ENCODE measurements around the gene CYP2B6.
"Not testable (repeated sequence)": the region's sequence is repeated elsewhere in the genome, so short reads cannot be mapped to it uniquely, and the experiment has no call there.

Gene CYP2B6

GRCh38 chr19:40981591-40981990, 9.5 kb upstream of the CYP2B6 start:
- no peak for FAIRE-seq

- FAIRE-seq: no peak
Measured at GRCh38 chr19:40982594-40983101, 8.4 kb upstream of the CYP2B6 start.

- no peak for FAIRE-seq
Measured at GRCh38 chr19:40989453-40989852, 1.6 kb upstream of the CYP2B6 start.

GRCh38 chr19:40995355-40995754, 4.3 kb downstream of the CYP2B6 start:
- no peak for FAIRE-seq

- not testable (repeated sequence) for FAIRE-seq
Measured at GRCh38 chr19:40999018-40999417, 7.9 kb downstream of the CYP2B6 start.

- no peak for FAIRE-seq
Measured at GRCh38 chr19:41000310-41000737, 9.2 kb downstream of the CYP2B6 start.

GRCh38 chr19:41001243-41001971, 10.3 kb downstream of the CYP2B6 start:
- FAIRE-seq: no peak

DNA sequence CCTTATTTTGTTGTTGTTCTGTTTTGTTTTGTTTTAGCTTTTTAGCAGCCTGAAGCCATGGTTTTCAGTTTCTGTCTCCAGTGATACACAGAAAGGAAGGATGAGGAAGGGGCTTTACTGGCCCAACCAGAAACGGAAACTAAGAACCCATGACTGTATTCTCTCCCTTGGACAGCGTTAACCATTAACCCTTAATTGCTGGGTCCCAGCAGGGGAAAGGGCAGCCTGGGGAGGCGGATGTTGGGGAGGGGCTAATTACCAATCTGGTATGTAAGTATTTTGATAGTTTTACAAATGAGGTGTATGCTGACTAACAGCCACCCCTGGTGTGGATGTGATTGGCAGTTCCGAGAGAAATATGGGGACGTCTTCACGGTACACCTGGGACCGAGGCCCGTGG, 12.6 kb downstream of the CYP2B6 start:
- not testable (repeated sequence) for FAIRE-seq

GRCh38 chr19:41009700-41010235, 18.7 kb downstream of the CYP2B6 start:
- no peak for FAIRE-seq

- no peak for FAIRE-seq
Measured at GRCh38 chr19:41013359-41013758, 22.3 kb downstream of the CYP2B6 start.

- FAIRE-seq: no peak
Measured at GRCh38 chr19:41014643-41015042, 23.6 kb downstream of the CYP2B6 start.

GRCh38 chr19:41016488-41017071, 25.5 kb downstream of the CYP2B6 start:
- no peak for FAIRE-seq

DNA sequence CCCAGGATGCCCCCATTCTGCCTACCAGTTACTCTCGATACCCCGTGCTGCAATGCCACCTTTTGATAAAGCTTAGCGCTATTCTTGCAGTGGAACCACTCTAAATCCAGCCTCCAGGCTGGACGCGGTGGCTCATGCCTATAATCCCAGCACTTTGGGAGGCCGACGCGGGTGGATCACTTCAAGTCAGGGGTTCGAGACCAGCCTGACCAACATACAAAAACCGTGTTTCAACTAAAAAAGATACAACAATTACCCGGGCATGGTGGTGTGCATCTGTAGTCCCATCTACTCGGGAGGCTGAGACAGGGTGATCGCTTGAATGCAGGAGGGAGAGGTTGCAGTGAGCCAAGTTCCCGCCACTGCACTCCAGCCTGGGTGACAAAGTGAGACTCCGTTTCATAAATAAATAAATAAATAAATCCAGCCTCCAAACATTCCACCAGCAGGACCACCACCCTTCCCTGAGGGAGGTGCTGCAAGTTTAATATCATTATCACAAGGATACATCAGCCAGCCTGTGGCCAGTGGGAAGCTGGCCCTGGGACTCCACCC, 27.7 kb downstream of the CYP2B6 start:
- FAIRE-seq: no peak

- no peak for FAIRE-seq
Measured at GRCh38 chr19:41019346-41019745, 28.3 kb downstream of the CYP2B6 start.

DNA sequence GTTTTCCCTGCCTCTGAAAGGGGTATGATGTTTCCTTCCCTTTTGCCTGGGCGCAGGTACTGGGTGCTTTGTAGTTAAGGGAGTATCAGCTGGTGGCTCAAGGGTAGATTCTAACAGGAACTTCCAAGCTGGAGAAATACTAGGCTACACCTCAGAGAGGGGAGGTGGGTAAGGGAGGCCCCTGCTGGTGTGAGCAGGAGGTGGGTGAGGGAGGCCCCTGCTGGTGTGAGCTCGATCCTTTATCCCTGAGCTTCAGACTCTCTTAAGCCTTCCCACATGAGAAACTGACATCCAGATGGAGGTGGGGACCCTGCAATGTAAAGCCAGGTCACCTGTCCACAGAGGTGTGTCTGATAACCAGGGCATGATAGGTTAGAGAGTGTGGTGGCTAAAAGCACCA, 32.1 kb downstream of the CYP2B6 start:
- FAIRE-seq: no peak

- no peak for FAIRE-seq
Measured at GRCh38 chr19:41025411-41025810, 34.3 kb downstream of the CYP2B6 start.

GRCh38 chr19:41025871-41026270, 34.8 kb downstream of the CYP2B6 start:
- FAIRE-seq: no peak

DNA sequence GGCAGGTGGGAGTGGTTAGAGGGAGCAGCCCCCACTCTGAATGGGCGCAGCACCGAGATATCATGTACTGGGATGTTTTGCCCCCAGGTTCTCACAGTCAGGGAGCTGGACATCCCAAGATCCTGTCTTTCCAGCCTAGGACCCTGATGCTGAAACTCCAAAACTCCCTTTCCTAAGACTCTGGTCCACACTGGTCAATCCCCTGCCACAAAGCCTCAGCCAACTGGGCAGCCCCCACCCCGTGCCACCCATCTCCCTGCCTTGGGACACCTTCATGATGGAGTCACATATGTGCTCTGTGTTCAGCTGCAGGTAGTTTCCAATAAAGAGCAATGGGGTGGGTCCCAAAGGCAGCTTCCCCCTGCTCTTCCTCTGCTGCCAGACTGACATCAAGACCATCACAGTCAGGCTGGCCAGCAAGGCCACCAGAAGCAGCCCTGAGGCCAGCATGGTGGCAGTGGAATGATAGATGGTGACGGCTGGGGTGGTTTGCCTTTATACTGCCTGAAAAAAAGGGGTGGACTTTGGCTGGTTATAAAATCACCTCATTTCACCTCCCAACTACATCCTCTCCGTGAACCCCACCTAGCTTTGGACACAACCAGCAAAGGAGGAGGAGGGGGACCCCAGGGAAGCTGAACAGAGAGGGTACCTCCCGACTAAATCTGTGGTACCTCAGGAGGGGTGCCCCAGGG, 36.3 kb downstream of the CYP2B6 start:
- FAIRE-seq: no peak

GRCh38 chr19:41029524-41030432, 38.7 kb downstream of the CYP2B6 start:
- FAIRE-seq: no peak

DNA sequence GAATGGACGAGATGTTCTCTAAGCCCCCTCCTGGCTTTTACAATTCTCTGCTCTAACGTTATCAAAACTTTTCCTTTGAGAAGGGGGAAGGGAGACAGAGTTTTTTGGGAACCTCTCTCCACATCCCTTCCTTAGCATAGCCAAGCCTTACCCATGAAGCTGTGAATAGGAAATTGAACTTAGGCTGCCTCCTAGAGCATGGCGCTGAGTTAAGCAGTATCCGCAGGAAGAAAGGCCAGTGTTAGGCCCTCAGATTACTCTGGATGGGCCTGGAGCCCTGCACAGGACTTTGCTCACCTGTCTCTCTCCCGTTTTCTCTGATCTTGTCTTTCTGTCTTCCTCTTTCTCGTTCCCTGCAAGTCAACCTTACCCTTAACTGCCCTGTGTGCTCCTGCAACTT, 39.6 kb downstream of the CYP2B6 start:
- FAIRE-seq: no peak

DNA sequence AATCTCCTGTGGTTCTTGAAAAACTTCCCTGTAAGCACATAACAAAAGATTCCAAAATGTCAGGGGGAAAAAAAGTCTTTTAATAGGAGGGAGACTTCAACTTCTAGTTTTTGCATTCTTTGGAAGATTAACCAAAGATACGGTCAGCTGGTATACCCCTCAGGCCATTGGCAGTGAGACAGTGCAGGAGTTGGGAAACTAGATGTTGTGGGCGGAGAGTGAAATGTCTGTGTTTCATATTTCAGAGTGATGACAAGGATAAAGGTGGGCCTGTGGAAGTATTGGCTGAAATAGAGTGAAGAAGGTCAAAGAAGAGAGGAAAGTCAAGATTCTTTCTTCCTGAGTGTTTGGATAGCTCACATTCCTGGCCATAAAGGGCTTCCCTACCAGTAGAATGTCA, 40.8 kb downstream of the CYP2B6 start:
- no peak for FAIRE-seq

- FAIRE-seq: not testable (repeated sequence)
Measured at GRCh38 chr19:41033324-41033723, 42.2 kb downstream of the CYP2B6 start.
